GM23338 (cell line): ENCODE measurements around the gene OAT. TPM values are rescaled to one million over a fixed set of nuclear protein-coding genes. Genes with fewer than 3 reads are reported as not detected.

Experiments
- ATAC-seq: fragments of 200-7000 bp; cut with Tn5 transposase; 3 replicates; pipeline ENCODE4 v1.9.1; 2020
- DNase-seq: peaks from one replicate; pipeline ENCODE4 v3.0.0-alpha.2; 2015; ENCODE audit warnings: low spot score
- H2AFZ ChIP-seq: fragments of 200-600 bp; sonication (generic); 2 replicates; pipeline ENCODE4 v1.8.0; 2016; ENCODE audit warnings: antibody characterized with exemption, mild to moderate bottlenecking, moderate library complexity
- H3F3A ChIP-seq: fragments of 200-600 bp; sonication (generic); replicated peaks from 2 replicates; pipeline ENCODE4 v1.8.0; 2017; ENCODE audit warnings: antibody characterized with exemption, mixed run types, low read depth
- H3K27ac ChIP-seq: fragments of 200-600 bp; sonication (generic); 2 replicates; pipeline ENCODE4 v1.6.1; 2016; ENCODE audit warnings: low read depth
- H3K27me3 ChIP-seq: fragments of 200-600 bp; sonication (generic); 2 replicates; pipeline ENCODE4 v1.8.0; 2016; ENCODE audit warnings: mild to moderate bottlenecking, mixed run types, moderate library complexity; ENCODE audit not compliant: insufficient read depth
- H3K36me3 ChIP-seq: fragments of 200-600 bp; sonication (generic); 2 replicates; pipeline ENCODE4 v1.8.0; 2016; ENCODE audit warnings: mild to moderate bottlenecking; ENCODE audit not compliant: insufficient read depth
- H3K4me1 ChIP-seq: fragments of 200-600 bp; sonication (generic); 2 replicates; pipeline ENCODE4 v1.8.0; 2016; ENCODE audit warnings: mild to moderate bottlenecking, moderate library complexity; ENCODE audit not compliant: insufficient read depth
- H3K4me2 ChIP-seq: fragments of 200-600 bp; sonication (generic); 2 replicates; pipeline ENCODE4 v1.7.1; 2017; ENCODE audit warnings: mixed run types
- H3K4me3 ChIP-seq: fragments of 200-600 bp; sonication (generic); 2 replicates; pipeline ENCODE4 v1.6.1; 2016; ENCODE audit warnings: mixed run types
- H3K79me2 ChIP-seq: fragments of 200-600 bp; sonication (generic); replicated peaks from 2 replicates; pipeline ENCODE4 v1.8.0; 2017; ENCODE audit warnings: mild to moderate bottlenecking; ENCODE audit not compliant: insufficient read depth
- H3K9me2 ChIP-seq: fragments of 200-600 bp; sonication (generic); 2 replicates; pipeline ENCODE4 v1.8.0; 2017; ENCODE audit not compliant: insufficient read depth
- H4K20me1 ChIP-seq: fragments of 200-600 bp; sonication (generic); replicated peaks from 2 replicates; pipeline ENCODE4 v1.8.0; 2017; ENCODE audit warnings: mild to moderate bottlenecking; ENCODE audit not compliant: insufficient read depth
- H3K27ac Mint-ChIP-seq: 2 replicates; pipeline ENCODE4 v1.8.0; 2020; ENCODE audit warnings: inconsistent platforms, mild to moderate bottlenecking, moderate library complexity, mixed read lengths
- H3K27me3 Mint-ChIP-seq: 3 replicates; pipeline ENCODE4 v1.8.0; 2022; ENCODE audit warnings: low read depth, mild to moderate bottlenecking, moderate library complexity, mixed read lengths, inconsistent platforms; ENCODE audit not compliant: insufficient read depth, poor library complexity
- H3K36me3 Mint-ChIP-seq: 3 replicates; pipeline ENCODE4 v1.8.0; 2021; ENCODE audit warnings: low read depth, mild to moderate bottlenecking, inconsistent platforms, moderate library complexity, mixed read lengths
- H3K4me1 Mint-ChIP-seq: 3 replicates; pipeline ENCODE4 v1.8.0; 2020; ENCODE audit warnings: mild to moderate bottlenecking, inconsistent platforms, mixed read lengths
- H3K4me3 Mint-ChIP-seq: 3 replicates; pipeline ENCODE4 v1.8.0; 2021; ENCODE audit warnings: moderate library complexity, mild to moderate bottlenecking, inconsistent platforms, mixed read lengths
- H3K9me3 Mint-ChIP-seq: 3 replicates; pipeline ENCODE4 v1.8.0; 2020; ENCODE audit warnings: moderate library complexity, mild to moderate bottlenecking, inconsistent platforms, mixed read lengths
- CREB1 ChIP-seq: fragments of 250-450 bp; sonication (Bioruptor Pico); IDR thresholded peaks from 2 replicates; pipeline ENCODE4 v1.5.0; 2020; ENCODE audit warnings: low read depth, mild to moderate bottlenecking, moderate library complexity
- ETS1 ChIP-seq: IDR thresholded peaks from 2 replicates; pipeline ENCODE4 v1.6.1; 2016; ENCODE audit warnings: antibody characterized with exemption
- EZH2 ChIP-seq: fragments of 200-600 bp; sonication (generic); IDR thresholded peaks from one replicate; pipeline ENCODE4 v1.8.0; 2017; ENCODE audit warnings: antibody characterized with exemption, mild to moderate bottlenecking, low read depth; ENCODE audit not compliant: unreplicated experiment
- EZH2phosphoT487 ChIP-seq: fragments of 200-600 bp; sonication (generic); IDR thresholded peaks from one replicate; pipeline ENCODE4 v1.8.1; 2018; ENCODE audit warnings: antibody characterized with exemption; ENCODE audit not compliant: unreplicated experiment
- JUNB ChIP-seq: IDR thresholded peaks from one replicate; pipeline ENCODE4 v1.6.1; 2016; ENCODE audit warnings: antibody characterized with exemption; ENCODE audit not compliant: unreplicated experiment
- POLR2AphosphoS5 ChIP-seq: IDR thresholded peaks from 2 replicates; pipeline ENCODE4 v1.6.1; 2016; ENCODE audit warnings: antibody characterized with exemption, low read depth
- ZNF331 ChIP-seq: fragments of 250-450 bp; sonication (Bioruptor Pico); IDR thresholded peaks from 2 replicates; pipeline ENCODE4 v1.5.0; 2020; ENCODE audit warnings: low read depth, mild to moderate bottlenecking, moderate library complexity
- polyA plus RNA-seq: library from polyadenylated mRNA; unstranded; fragments of >200 nt; fragmentation: Nextera tagmentation; extraction: Ambion mirVana; gene quantifications from 2 replicates; pipeline ENCODE4 v1.2.1, GENCODE V29; 2016
- total RNA-seq: library from RNA; depleted of rRNA; stranded (reverse); fragments of >200 nt; shearing (Covaris generic); gene quantifications from 2 replicates; pipeline ENCODE4 v1.2.3, GENCODE V29; 2014
- TF ChIP-seq, protein P1 (sequence below): IDR thresholded peaks from one replicate; pipeline ENCODE4 v1.6.1; 2018; ENCODE audit warnings: antibody characterized with exemption; ENCODE audit not compliant: unreplicated experiment
- TF ChIP-seq, protein P2 (sequence below), 2 experiments: fragments of 200-600 bp in 1 of 2; sonication (generic) in 1 of 2; conservative IDR thresholded peaks; 2 replicates each; pipeline versions ENCODE4 v1.5.1 to v1.6.1; 2016 to 2017; ENCODE audit warnings: antibody characterized with exemption in 2 of 2, low read depth in 2 of 2, mild to moderate bottlenecking in 2 of 2, moderate library complexity in 1 of 2

Gene OAT
- total and polyA plus RNA-seq, 2 experiments from 2014 or later: 131 to 139 TPM

- Histone ChIP-seq H3K4me2 (no peak overlapping the region), H3K4me1 (peaks cover 10% of the 10 kb centered on the region; the same call in 1 of the 2 replicates), H3K27me3 (no peaks in the 10 kb centered on the region), H3F3A (no peaks in the 10 kb centered on the region), H3K9me2 (no peaks in the 10 kb centered on the region), H4K20me1 (no peaks in the 10 kb centered on the region; the same call in 1 of the 2 replicates), H3K27ac (no peak overlapping the region), H2AFZ (peak overlapping the region; percentile 38; the same call in 1 of the 2 replicates), H3K4me3 (no peak overlapping the region), H3K79me2 (no peaks in the 10 kb centered on the region), H3K36me3 (no peaks in the 10 kb centered on the region)
- H3K9me3 Mint-ChIP-seq: no peaks in the 10 kb centered on the region
- H3K36me3 Mint-ChIP-seq: no peaks in the 10 kb centered on the region
- peaks cover 14% of the 10 kb centered on the region for H3K4me1 Mint-ChIP-seq
- ATAC-seq (no peak; the same call in 2 of the 3 replicates), DNase-seq (no peak)
- TF ChIP-seq JUNB (no peak), EZH2 (no peak), ETS1 (no peak), CREB1 (no peak), ZNF331 (no peak), EZH2phosphoT487 (no peak)
- TF ChIP-seq, protein P1, sequence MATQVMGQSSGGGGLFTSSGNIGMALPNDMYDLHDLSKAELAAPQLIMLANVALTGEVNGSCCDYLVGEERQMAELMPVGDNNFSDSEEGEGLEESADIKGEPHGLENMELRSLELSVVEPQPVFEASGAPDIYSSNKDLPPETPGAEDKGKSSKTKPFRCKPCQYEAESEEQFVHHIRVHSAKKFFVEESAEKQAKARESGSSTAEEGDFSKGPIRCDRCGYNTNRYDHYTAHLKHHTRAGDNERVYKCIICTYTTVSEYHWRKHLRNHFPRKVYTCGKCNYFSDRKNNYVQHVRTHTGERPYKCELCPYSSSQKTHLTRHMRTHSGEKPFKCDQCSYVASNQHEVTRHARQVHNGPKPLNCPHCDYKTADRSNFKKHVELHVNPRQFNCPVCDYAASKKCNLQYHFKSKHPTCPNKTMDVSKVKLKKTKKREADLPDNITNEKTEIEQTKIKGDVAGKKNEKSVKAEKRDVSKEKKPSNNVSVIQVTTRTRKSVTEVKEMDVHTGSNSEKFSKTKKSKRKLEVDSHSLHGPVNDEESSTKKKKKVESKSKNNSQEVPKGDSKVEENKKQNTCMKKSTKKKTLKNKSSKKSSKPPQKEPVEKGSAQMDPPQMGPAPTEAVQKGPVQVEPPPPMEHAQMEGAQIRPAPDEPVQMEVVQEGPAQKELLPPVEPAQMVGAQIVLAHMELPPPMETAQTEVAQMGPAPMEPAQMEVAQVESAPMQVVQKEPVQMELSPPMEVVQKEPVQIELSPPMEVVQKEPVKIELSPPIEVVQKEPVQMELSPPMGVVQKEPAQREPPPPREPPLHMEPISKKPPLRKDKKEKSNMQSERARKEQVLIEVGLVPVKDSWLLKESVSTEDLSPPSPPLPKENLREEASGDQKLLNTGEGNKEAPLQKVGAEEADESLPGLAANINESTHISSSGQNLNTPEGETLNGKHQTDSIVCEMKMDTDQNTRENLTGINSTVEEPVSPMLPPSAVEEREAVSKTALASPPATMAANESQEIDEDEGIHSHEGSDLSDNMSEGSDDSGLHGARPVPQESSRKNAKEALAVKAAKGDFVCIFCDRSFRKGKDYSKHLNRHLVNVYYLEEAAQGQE: no peak
- peaks cover 5% of the 10 kb centered on the region for H3K27me3 Mint-ChIP-seq
- H3K27ac Mint-ChIP-seq: no peak overlapping the region
- no peak overlapping the region for H3K4me3 Mint-ChIP-seq
Observed at GRCh38 chr10:124429576-124429975, 10.9 kb upstream of the OAT start.

- ATAC-seq: no peak
- TF ChIP-seq, protein P2, sequence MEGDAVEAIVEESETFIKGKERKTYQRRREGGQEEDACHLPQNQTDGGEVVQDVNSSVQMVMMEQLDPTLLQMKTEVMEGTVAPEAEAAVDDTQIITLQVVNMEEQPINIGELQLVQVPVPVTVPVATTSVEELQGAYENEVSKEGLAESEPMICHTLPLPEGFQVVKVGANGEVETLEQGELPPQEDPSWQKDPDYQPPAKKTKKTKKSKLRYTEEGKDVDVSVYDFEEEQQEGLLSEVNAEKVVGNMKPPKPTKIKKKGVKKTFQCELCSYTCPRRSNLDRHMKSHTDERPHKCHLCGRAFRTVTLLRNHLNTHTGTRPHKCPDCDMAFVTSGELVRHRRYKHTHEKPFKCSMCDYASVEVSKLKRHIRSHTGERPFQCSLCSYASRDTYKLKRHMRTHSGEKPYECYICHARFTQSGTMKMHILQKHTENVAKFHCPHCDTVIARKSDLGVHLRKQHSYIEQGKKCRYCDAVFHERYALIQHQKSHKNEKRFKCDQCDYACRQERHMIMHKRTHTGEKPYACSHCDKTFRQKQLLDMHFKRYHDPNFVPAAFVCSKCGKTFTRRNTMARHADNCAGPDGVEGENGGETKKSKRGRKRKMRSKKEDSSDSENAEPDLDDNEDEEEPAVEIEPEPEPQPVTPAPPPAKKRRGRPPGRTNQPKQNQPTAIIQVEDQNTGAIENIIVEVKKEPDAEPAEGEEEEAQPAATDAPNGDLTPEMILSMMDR (conservative IDR thresholded peaks at IDR 0.05; ENCODE audit: low read depth in 2 of 2): no peak
- TF ChIP-seq CREB1 (no peak), POLR2AphosphoS5 (no peak)
Observed at GRCh38 chr10:124428207-124428777, 9.6 kb upstream of the OAT start.

More at GRCh38 chr10:124428207-124428777, 9.6 kb upstream of the OAT start:
- peaks cover 20% of the 10 kb centered on the region for H3K4me1 Mint-ChIP-seq
- H3K36me3 Mint-ChIP-seq: no peaks in the 10 kb centered on the region
- H4K20me1 ChIP-seq: no peaks in the 10 kb centered on the region; the same call in 1 of the 2 replicates
- no peak for DNase-seq
- H3K79me2 ChIP-seq: no peaks in the 10 kb centered on the region
- H3K4me1 ChIP-seq: peaks cover 23% of the 10 kb centered on the region
- peaks cover 5% of the 10 kb centered on the region for H3K27me3 Mint-ChIP-seq
- no peak overlapping the region for H3K4me3 ChIP-seq
- no peaks in the 10 kb centered on the region for H3K36me3 ChIP-seq
- no peak overlapping the region for H3K27ac ChIP-seq
- no peaks in the 10 kb centered on the region for H3K9me2 ChIP-seq
- H3K4me3 Mint-ChIP-seq: no peak overlapping the region
- H3K9me3 Mint-ChIP-seq: no peaks in the 10 kb centered on the region
- H3K4me2 ChIP-seq: no peak overlapping the region
- 0 out of 2 replicates have a peak, but pooled peaks cover 5% of the 10 kb centered on the region for H3F3A ChIP-seq
- no peak overlapping the region for H3K27ac Mint-ChIP-seq
- H3K27me3 ChIP-seq: no peaks in the 10 kb centered on the region
- no peak overlapping the region for H2AFZ ChIP-seq
